GM10248 (cell line): ENCODE measurements around the gene PLCXD1.

Experiments
- CTCF ChIA-PET: fragments of 300-600 bp; sonication (Branson Sonifier 250); formaldehyde crosslinking; extraction: SDS; loops from one replicate; lab custom pipeline; 2021; ENCODE audit warnings: antibody characterized with exemption; lab: Yijun Ruan, JAX
- POLR2A ChIA-PET: fragments of 350-650 bp; sonication (Branson Sonifier 250); formaldehyde crosslinking; extraction: SDS; loops from one replicate; lab custom pipeline; 2020; ENCODE audit warnings: antibody characterized with exemption; lab: Yijun Ruan, JAX
- DNase-seq: peaks from one replicate; pipeline ENCODE4 v3.0.0; 2012; ENCODE audit errors: extremely low spot score
- TF ChIP-seq, protein P1 (sequence below): IDR thresholded peaks from 2 replicates; pipeline ENCODE4 v1.5.1; 2012; ENCODE audit warnings: mild to moderate bottlenecking, low read depth; ENCODE audit errors: extremely low read depth, missing control alignments, control extremely low read depth

Gene PLCXD1

DNA sequence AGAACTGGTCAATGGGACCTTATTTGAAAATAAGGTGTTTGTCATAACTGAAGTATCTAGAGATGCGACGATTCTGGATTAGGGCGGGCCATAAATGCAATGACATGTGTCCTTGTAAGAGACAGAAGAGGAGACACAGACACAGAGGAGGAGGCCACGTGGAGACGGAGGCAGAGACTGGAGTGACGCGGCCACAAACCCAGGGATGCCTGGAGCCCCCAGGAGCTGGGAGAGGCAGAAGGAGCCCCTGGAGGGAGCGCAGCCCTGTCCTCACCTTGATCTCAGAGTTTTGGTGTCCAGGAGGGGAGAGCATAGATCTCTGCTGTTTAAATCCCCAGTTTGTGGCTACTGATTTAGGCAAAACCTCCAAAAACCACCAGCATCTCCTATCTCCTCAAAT lies 32.4 kb downstream of the PLCXD1 start:
- POLR2A ChIA-PET, result no interaction called here

DNA sequence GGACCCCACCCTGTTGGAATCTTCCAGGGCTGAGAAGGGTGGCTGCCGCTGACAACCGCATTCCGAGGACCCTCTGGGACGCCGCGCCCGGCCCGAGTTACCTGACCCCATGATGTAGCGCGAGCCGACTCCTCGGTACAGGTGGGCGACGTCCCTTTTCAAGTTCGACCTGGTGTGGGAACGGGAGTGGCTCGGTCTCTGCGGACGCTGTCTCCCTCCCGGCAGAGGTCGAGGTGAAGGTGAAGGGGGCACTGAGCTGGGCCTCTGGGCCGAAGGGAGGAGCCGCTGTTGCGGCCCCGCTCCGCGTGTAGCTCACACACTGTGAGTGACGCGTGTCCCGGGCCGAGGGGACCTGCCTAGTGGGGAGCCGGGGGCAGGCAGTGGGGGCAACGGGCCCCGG lies 32.9 kb downstream of the PLCXD1 start:
- CTCF ChIA-PET, result no interaction called here
- TF ChIP-seq, protein P1, sequence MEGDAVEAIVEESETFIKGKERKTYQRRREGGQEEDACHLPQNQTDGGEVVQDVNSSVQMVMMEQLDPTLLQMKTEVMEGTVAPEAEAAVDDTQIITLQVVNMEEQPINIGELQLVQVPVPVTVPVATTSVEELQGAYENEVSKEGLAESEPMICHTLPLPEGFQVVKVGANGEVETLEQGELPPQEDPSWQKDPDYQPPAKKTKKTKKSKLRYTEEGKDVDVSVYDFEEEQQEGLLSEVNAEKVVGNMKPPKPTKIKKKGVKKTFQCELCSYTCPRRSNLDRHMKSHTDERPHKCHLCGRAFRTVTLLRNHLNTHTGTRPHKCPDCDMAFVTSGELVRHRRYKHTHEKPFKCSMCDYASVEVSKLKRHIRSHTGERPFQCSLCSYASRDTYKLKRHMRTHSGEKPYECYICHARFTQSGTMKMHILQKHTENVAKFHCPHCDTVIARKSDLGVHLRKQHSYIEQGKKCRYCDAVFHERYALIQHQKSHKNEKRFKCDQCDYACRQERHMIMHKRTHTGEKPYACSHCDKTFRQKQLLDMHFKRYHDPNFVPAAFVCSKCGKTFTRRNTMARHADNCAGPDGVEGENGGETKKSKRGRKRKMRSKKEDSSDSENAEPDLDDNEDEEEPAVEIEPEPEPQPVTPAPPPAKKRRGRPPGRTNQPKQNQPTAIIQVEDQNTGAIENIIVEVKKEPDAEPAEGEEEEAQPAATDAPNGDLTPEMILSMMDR, result no peak
- POLR2A ChIA-PET, result no interaction called here
- no peak for DNase-seq

More for the DNA sequence above, 32.4 kb downstream of the PLCXD1 start:
- DNase-seq, result no peak
- CTCF ChIA-PET, result no interaction called here
- TF ChIP-seq, protein P1, result no peak

DNA sequence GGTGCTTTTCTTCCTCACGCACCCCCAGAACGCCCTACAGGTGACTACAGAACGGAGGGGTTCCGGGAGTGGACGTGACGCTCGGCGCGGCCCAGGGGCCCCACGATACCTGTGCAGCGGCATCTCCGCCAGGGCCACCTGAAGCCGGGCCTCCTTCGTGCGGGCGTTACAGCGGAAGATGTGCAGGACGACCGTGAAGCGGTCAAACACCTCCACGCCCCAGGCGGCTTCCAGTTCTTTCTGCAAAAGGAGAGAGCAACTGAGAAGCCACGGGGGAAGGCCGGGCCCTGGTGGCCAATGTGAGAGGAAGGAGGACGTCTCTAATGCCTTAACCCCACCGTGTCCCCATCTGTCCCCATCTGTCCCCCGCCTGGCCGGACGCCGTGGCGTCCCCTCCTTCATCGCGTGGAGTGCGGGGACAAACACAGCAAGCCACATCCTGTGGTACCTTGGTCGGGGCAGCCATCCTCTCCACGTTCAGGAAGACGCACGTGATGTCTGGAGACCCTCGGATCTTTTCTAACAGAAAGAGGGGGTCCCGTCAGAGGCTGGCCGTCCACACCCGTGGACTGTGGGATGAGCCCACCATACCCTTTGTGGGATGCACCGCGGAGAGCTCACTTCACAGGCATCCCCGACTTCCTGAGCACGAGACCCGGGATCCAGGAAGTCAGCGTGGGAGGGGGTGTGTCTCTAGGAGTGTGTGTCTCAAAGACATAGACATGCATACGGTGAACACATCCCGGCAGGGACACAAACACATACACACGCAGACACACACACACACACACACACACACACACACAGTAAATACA lies 33.8 kb downstream of the PLCXD1 start:
- ChIA-PET CTCF (no interaction called here), POLR2A (no interaction called here)
- TF ChIP-seq, protein P1, result no peak
- no peak for DNase-seq

DNA sequence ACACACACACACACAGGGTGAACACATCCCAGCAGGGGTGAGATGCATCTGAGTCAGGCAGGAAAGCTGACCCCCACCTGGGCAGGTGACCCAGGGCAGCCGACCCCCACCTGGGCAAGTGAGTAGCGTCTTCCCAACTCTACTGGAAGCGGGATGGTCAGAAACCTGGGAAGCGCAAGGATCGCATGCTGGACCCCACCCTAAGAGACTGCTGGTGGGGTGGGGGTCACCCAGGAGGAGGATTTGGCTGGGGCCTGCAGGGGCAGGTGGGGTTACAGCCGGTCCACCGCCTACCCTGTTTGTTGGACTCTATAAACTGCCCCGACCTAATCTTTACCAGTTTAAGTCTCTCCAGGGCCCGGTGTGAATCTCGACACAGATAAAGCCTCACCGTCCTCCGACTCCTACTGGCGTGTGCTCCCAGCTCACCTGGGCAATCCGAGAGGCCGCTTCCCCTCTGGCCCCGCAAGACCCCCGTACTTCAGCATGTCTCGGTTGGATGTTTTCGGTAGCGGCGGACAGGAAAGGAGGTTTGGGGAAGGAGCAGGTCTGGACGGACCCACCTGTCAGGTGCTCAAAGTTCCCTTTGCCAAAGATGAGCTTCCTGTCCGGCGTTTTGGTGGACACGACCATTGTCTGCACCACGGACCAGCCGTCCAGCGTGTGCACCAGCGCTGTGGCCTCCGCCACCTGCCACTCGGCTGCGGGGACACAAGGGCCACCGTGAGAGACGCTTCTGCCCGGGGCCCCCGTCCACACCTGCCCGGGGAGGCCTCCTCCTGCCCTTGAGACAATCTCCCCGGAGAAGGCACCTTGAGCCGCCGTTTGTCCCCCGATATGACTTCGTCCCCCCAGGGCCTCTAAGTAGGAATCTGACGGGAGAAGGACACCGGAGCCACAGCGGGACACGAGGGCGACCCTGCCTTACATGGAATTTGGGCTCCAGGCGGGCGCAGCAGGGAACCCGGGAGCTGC lies 35.5 kb downstream of the PLCXD1 start:
- POLR2A ChIA-PET, result no interaction called here
- TF ChIP-seq, protein P1, result no peak
- DNase-seq, result no peak
- CTCF ChIA-PET, result no interaction called here

DNA sequence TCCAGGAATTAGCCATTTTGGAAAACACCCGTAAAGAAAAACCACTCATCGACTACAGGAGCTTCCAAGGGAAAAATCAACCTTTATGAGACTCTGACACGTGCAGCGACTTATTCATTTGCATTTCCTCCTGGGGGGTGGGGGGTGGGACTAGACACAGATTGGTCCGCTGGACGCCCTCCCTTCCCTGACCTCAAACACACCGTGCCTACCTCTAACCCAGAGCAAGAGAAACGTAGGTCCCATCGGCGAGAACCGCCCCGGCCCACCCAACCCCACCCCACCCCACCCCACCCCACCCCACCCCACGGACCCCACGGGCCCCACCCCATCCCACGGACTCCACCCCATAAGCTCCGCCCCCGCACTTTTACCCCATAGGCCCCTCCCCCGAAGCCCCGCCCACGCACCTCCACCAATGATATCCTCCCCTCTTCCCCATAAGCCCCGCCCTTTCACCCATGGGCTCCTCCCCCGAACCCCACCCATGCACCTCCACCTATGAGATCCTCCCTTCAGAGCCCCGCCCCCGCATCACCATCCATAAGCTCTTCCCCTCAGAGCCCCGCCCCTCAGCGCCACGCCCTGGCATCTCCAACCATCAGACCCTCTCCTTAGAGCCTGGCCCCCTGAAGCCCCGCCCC lies 36.4 kb downstream of the PLCXD1 start:
- POLR2A ChIA-PET, result no interaction called here
- CTCF ChIA-PET, result no interaction called here
- DNase-seq, result peak; percentile 88
- TF ChIP-seq, protein P1, result no peak

DNA sequence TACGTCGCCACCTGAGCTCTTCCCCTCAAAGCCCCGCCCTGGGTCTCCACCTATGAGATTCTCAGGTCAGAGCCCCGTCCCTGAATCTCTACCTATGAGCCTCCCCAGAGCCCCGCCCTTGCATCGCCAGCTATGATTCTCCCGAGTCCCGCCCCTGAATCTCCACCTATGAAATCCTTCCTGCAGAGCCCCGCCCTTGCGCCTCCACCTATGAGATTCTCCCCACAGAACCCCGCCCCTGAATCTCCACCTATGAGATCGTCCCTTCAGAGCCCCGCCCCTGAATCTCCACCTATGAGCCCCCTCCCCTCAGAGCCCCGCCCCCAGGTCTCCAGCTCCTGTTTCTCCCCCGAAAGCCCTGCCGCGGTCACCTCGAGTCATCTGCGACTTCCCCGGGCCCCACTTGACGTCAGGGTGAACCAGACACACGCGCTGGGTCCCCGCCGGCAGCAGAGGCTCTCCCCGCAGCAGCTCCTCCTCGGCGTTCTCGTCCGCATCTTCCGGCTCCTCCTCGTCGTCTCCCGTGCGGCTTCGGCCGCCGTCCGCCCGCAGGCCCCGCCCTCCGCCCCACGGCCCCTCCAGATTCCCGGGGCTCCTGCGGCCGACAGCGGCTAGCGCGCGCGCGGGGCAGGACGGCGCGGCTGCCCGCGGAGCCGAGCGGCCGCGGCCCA lies 37.0 kb downstream of the PLCXD1 start:
- peak; percentile 93 for DNase-seq
- CTCF ChIA-PET, result no interaction called here
- POLR2A ChIA-PET, result no interaction called here
- TF ChIP-seq, protein P1, result no peak
